Skeletal muscle satellite cell (primary cell): ENCODE results near the gene PDHB.

Source experiments
- H3K27me3 ChIP-seq: 2 replicates; pipeline ENCODE4 v1.7.0; 2013; ENCODE audit warnings: low read length; ENCODE audit not compliant: control insufficient read depth, insufficient read depth
- H3K36me3 ChIP-seq: 2 replicates; pipeline ENCODE4 v1.7.0; 2013; ENCODE audit warnings: mild to moderate bottlenecking, control low read depth, low read length; ENCODE audit not compliant: insufficient read depth
- H3K4me1 ChIP-seq: 2 replicates; pipeline ENCODE4 v1.7.0; 2013; ENCODE audit warnings: low read length; ENCODE audit not compliant: control insufficient read depth, insufficient read depth
- H3K4me2 ChIP-seq: 2 replicates; pipeline ENCODE4 v1.7.0; 2013; ENCODE audit warnings: mild to moderate bottlenecking, low read length
- H3K4me3 ChIP-seq: 2 replicates; pipeline ENCODE4 v1.7.0; 2013; ENCODE audit warnings: low read length
- H3K9ac ChIP-seq: 2 replicates; pipeline ENCODE4 v1.7.0; 2013; ENCODE audit warnings: mild to moderate bottlenecking, low read depth, low read length, moderate library complexity
- H3K9me3 ChIP-seq: replicated peaks from 2 replicates; pipeline ENCODE4 v1.7.0; 2013; ENCODE audit warnings: mild to moderate bottlenecking, control low read depth, low read length

PDHB gene

DNA sequence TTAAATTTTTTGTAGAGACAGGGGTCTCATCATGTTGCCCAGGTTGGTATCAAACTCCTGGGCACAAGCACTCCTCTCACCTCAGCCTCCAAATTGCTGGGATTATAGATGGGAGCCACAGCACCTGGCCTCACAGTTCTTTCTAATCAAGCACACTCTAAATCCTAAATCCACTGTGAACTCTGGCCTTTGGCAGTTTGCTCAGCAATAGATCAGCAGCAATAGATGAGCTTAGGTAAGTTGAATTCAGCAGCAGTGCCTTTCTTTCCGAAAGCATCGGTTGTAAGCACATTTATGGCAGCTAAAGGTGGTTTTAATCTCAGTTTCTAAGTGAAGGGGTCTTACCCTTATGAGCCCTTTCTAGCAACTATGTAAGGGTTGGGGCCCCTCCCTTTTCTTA, 16.6 kb downstream of the PDHB start:
- H3K9me3 ChIP-seq: no peaks in the 10 kb centered on the region
- no peaks in the 10 kb centered on the region for H3K27me3 ChIP-seq
- H3K4me3 ChIP-seq: no peak overlapping the region
- no peak overlapping the region for H3K4me2 ChIP-seq
- H3K9ac ChIP-seq: no peak overlapping the region
- peaks cover 13% of the 10 kb centered on the region for H3K4me1 ChIP-seq
- peaks cover 30% of the 10 kb centered on the region for H3K36me3 ChIP-seq

DNA sequence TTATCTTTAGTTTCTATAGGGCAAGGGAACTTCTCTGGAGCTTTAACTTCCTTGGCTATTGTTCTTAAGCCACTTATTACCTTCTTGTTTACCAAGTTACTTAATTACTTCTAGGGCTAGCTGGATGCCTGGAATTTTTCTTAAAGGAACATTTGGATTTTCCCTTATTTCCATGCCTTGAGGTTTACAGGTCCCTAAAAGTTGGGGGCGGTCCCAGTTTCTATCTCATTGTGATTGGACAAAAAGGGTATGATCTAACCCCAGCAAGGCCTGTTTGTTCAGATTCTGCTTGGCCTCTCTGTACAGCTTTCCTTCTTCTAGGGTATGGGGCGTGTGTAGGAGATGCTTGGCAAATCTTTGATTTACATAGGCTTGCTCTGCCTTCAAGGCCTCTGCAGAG, 17.4 kb downstream of the PDHB start:
- Histone ChIP-seq H3K4me1 (peaks cover 13% of the 10 kb centered on the region), H3K9me3 (no peaks in the 10 kb centered on the region), H3K27me3 (no peaks in the 10 kb centered on the region), H3K4me2 (no peak overlapping the region), H3K4me3 (no peak overlapping the region), H3K9ac (no peak overlapping the region), H3K36me3 (peaks cover 23% of the 10 kb centered on the region)

DNA sequence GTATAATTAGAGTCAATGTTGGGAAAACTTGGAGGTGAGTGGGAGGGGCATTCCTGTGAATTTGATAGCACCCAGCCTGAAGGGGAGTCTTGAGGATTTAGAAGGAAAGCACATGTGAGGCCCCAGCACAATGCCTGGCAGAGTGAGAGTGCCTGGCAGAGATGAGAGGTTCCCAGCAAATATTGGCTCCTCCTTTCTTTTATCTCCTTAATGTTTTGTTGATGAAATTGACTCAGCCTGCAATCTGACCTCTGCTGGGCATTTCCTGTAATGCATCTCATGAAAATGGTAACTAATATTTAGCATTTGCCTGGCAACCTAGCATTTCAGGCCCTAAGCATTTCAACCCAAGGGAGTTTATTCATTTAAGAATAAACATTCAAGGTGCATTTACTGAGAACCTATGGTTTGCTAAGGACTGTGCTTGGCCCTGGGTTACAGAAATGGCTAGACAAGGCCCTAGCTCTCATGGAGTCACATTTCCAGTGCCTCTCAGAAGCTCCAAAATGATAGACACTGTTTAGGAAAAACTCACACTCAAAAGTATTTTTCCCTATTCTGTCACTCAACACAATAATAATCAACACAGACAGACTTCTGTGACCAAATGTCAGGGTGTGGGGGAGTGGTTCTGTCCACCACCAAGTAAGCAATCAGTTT, 19.0 kb downstream of the PDHB start:
- H3K4me3 ChIP-seq: no peak overlapping the region
- H3K27me3 ChIP-seq: no peaks in the 10 kb centered on the region
- H3K4me1 ChIP-seq: peaks cover 7% of the 10 kb centered on the region
- H3K4me2 ChIP-seq: no peak overlapping the region
- no peaks in the 10 kb centered on the region for H3K9me3 ChIP-seq
- H3K9ac ChIP-seq: no peak overlapping the region
- H3K36me3 ChIP-seq: peaks cover 26% of the 10 kb centered on the region

DNA sequence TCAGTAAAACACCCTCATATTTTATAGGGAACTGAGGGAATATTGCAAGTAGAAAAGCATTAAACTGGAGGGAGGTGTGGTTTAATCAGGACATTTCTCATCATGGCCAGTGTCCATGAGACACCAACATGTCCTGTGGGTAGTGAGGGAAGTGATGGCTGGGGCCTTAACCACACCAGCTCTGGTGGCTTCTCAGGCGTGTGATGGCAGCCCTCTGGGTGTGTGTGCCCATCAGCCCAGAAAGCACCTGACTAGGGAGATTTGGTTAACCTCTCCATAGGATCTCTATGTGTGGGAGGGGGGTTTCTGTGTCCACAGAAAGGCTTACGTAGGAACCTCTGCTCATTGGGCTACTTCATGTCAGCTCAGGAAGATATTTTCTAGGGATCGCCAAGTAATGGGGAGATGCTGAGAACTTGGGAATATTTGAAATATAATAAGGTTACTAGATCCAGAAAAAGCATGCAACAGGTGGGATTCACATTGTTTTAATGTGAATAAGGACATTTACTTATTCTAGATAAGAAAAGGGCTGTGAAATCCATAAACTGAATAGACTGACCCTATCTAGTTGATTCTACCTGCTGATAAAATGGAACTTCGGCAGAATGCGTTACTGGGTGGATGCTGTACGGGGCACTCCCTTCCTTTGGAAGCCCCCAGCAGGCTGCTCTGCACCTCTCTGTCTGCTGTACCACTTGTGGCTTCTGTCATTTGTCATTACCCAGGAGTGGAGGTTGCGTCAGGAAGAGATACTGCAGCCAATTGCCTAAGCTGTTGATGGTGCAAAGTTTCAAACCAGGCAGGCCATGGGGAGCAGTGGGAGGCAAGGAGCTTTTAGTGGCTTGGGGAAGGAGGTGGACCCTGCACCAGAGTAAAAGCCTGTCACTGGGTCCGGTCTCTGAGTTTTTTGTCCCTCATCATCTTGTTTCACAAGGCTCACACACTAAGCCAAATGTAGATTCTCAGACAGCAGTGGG, 21.5 kb downstream of the PDHB start:
- Histone ChIP-seq H3K4me3 (no peak overlapping the region), H3K4me2 (no peak overlapping the region), H3K4me1 (peaks cover 6% of the 10 kb centered on the region), H3K27me3 (no peaks in the 10 kb centered on the region), H3K36me3 (peaks cover 35% of the 10 kb centered on the region), H3K9ac (no peak overlapping the region), H3K9me3 (no peaks in the 10 kb centered on the region)

DNA sequence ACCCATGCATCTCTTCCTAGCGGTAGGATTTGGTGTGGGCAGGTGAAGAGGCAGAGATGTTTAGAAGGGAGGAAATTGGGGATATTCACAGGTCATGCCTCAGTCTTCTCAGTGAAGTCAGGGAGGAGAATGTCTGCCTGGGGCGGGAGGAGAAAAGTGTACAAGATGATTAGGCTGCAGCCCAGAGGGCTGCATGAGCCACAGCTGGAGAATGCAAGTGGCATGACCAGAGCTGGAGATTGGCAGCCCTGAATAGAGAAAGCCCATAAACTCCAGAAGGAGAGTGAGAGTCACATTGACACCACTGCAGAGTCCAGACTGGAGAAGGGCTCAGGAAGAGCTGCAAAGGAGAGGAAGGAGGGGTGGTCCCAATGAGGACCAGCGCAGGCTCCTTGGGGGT, 22.6 kb downstream of the PDHB start:
- peaks cover 35% of the 10 kb centered on the region for H3K36me3 ChIP-seq
- peaks cover 6% of the 10 kb centered on the region for H3K4me1 ChIP-seq
- H3K4me3 ChIP-seq: no peak overlapping the region
- no peaks in the 10 kb centered on the region for H3K9me3 ChIP-seq
- no peak overlapping the region for H3K4me2 ChIP-seq
- H3K27me3 ChIP-seq: no peaks in the 10 kb centered on the region
- H3K9ac ChIP-seq: no peak overlapping the region

DNA sequence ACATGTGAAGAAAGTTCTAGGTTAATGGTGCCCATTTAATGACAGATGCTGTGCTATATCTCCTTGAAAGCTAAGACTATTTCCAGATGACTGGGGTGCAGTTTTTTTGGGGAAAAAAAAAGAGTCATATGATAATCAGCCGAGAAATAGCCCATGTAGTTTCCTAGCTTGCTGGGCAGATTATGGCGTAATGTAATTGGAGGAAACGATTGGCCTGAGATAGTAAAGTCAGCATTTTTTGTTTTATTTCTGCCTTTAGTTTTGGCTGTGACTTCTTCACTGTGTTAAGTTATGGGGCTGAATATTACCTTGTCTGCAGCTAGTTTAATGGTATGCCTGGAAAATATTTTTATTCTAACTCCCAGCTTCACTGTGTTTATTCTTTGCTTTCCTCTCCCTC, 24.0 kb downstream of the PDHB start:
- H3K4me1 ChIP-seq: peaks cover 9% of the 10 kb centered on the region
- H3K36me3 ChIP-seq: peaks cover 27% of the 10 kb centered on the region
- H3K9ac ChIP-seq: no peak overlapping the region
- no peaks in the 10 kb centered on the region for H3K27me3 ChIP-seq
- H3K4me2 ChIP-seq: no peak overlapping the region
- no peaks in the 10 kb centered on the region for H3K9me3 ChIP-seq
- H3K4me3 ChIP-seq: no peak overlapping the region

DNA sequence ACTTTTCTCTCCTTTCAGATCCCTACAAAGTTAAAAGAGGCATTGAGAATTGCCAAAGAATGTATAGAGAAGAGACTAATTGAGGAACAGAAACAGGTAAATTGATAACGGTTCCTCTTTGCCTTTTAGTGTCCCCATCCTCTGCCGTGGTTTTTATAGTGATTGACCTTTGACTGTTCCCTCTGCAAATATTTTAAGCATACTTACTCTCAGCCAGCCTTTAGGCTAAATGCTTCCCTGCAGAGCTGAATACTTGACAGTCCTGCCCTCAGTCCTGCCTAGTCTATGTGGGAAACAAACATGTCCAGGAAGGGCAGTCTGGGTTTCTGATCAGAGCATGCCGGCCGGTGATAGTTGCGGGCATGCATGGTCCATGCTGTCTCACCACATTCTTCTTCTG, 24.7 kb downstream of the PDHB start:
- no peak overlapping the region for H3K4me2 ChIP-seq
- peaks cover 27% of the 10 kb centered on the region for H3K36me3 ChIP-seq
- no peak overlapping the region for H3K9ac ChIP-seq
- peaks cover 13% of the 10 kb centered on the region for H3K4me1 ChIP-seq
- no peaks in the 10 kb centered on the region for H3K9me3 ChIP-seq
- H3K4me3 ChIP-seq: no peak overlapping the region
- no peaks in the 10 kb centered on the region for H3K27me3 ChIP-seq

DNA sequence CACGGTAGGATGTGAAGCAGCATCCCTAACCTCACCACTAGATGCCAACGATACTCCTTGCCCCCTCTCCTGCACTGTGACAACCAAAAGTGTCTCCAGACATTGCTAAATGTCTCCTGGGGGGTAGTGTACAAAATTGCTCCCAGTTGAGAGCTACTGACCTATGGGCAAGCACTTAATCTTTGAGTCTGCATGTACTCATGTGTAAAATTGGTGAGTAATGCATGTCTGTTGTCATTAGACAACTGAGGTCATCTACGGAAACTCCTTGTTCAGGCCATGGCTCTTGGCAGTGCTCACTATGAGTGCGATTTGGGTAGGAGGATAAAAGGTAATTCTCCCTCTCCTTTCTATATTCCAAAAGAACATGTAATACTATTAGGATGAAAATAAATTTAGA, 29.2 kb downstream of the PDHB start:
- Histone ChIP-seq H3K36me3 (peaks cover 18% of the 10 kb centered on the region), H3K4me3 (no peak overlapping the region), H3K4me1 (peaks cover 11% of the 10 kb centered on the region), H3K9ac (no peak overlapping the region), H3K27me3 (no peaks in the 10 kb centered on the region), H3K4me2 (peak overlapping the region; percentile 22), H3K9me3 (no peaks in the 10 kb centered on the region)

DNA sequence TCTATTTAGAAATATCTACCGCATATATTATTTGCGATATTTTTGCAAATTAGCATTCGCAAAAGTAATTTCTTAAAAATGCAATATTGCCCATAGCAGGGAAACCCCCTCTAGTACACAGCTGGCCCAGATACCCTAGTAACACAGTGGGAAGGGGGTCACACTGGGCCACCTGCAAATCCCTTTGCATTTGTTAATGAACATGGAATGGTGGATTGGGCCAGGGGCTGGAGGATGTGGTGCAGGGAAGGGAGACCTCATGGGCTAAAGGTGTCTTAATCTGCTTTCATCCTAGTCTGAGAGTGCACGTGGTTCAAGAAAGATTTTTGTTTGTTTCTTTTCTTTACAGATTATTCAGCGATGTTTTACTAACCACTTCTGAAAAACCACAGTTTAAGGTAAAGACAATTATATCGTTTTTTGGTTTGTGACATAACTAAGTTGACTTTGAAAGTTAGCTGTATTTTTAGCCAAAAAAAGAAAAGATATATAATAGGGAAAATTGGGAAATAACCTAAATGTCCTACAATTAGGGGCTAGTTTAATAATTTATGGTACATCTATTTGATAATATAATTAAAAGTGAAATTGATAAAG, 30.0 kb downstream of the PDHB start:
- H3K9me3 ChIP-seq: no peaks in the 10 kb centered on the region
- no peak overlapping the region for H3K4me3 ChIP-seq
- no peaks in the 10 kb centered on the region for H3K27me3 ChIP-seq
- H3K4me2 ChIP-seq: no peak overlapping the region
- H3K4me1 ChIP-seq: peaks cover 11% of the 10 kb centered on the region
- peaks cover 19% of the 10 kb centered on the region for H3K36me3 ChIP-seq
- no peak overlapping the region for H3K9ac ChIP-seq

DNA sequence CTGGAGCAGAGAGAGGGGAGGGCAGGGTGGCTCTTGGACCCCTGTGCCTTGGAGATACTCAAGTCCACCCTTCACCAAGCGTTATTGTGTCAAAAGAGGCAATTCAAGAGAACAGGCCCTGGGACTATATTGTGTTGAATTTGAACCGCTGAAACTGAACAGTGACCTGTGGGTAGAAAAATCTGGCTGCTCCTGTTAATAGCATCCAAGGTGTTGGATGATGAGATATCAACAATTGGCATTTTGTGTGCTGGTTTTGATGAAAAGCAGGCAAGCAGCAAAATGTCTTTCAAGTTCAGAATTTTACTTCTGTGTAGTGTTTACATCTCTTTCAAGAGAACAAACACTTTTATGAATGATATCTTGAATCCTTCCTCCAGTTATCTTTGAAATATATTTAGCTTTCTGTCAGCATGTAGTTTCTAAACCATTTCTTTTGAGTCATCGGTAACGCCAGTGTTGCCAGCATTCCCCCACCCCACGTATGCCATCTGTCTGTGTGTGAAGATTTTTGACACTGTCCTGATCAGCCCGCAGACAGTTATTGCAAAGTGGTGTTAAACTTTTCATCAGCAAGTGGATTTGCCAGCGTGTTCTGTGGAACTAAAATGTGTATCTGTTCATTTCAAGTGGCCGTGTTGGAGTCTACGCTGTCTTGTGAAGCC, 34.8 kb downstream of the PDHB start:
- no peak overlapping the region for H3K4me2 ChIP-seq
- H3K9ac ChIP-seq: no peak overlapping the region
- peaks cover 57% of the 10 kb centered on the region for H3K36me3 ChIP-seq
- no peak overlapping the region for H3K4me3 ChIP-seq
- no peaks in the 10 kb centered on the region for H3K4me1 ChIP-seq
- no peaks in the 10 kb centered on the region for H3K27me3 ChIP-seq
- H3K9me3 ChIP-seq: no peaks in the 10 kb centered on the region

DNA sequence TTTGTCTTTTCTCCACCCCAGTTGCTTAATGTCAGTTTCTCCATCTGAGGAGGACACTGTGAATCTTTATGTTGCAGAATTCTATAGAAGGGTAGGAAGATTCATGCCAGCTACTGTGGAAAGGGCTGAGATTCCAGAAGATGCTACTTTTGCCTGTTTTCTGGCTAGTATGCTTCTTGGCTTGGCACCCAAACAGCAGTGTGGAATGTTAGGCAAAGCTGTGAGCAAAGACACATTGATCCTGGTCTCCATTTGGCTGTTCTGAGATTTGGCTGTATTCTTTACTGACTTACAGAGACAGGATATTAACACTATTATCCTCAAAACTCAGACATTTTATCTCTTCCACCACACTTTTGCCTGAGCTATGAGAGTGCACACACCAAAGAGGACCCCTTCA, 39.3 kb downstream of the PDHB start:
- no peaks in the 10 kb centered on the region for H3K9me3 ChIP-seq
- no peak overlapping the region for H3K4me3 ChIP-seq
- H3K27me3 ChIP-seq: no peaks in the 10 kb centered on the region
- H3K4me1 ChIP-seq: peaks cover 5% of the 10 kb centered on the region
- H3K36me3 ChIP-seq: peaks cover 53% of the 10 kb centered on the region
- H3K9ac ChIP-seq: no peak overlapping the region
- H3K4me2 ChIP-seq: no peak overlapping the region
